T-cell (primary cell): ENCODE data around the gene TANGO2. TPM values are rescaled to one million over a fixed set of nuclear protein-coding genes. Genes with fewer than 3 reads are reported as not detected.

Experiments
- ATAC-seq, 4 experiments: fragments of 200-7000 bp in 3 of 4; fragments of 150-1000 bp in 1 of 4; cut with Tn5 transposase; replicated peaks in 1 of 4; 1 replicate in 3 of 4; 2 replicates in 1 of 4; pipeline ENCODE4 v1.10.0; 2021; ENCODE audit warnings: moderate library complexity in 3 of 4, mild to moderate bottlenecking in 2 of 4, moderate number of reproducible peaks in 1 of 4
- CTCF ChIA-PET, 2 donors: fragments of 300-600 bp; sonication (Branson Sonifier 250); formaldehyde crosslinking; loops; one replicate each; lab custom pipeline; 2022; ENCODE audit warnings: antibody characterized with exemption in 2 of 2; lab: Charles Lee
- POLR2A ChIA-PET, 2 donors: fragments of 300-600 bp; sonication (Branson Sonifier 250); formaldehyde crosslinking; loops; one replicate each; lab custom pipeline; 2022; ENCODE audit warnings: antibody characterized with exemption in 2 of 2; lab: Charles Lee
- DNase-seq, 35 experiments: peaks; one replicate each; pipeline versions ENCODE4 v3.0.0 to v3.0.0-alpha.2; 2013 to 2023
- H3K27ac ChIP-seq: one replicate; pipeline ENCODE4 v1.5.1; 2013; ENCODE audit warnings: low read length
- H3K27me3 ChIP-seq, 2 experiments: replicated peaks in 1 of 2; 1 replicate in 1 of 2; 2 replicates in 1 of 2; pipeline versions ENCODE4 v1.6.1 to v1.7.0; 2013; ENCODE audit warnings: low read length in 1 of 2, mixed read lengths in 1 of 2; ENCODE audit not compliant: control insufficient read depth in 2 of 2, insufficient read depth in 2 of 2; ENCODE audit errors: extremely low read depth in 1 of 2
- H3K36me3 ChIP-seq, 2 donors: 1 replicate in 1 of 2; 2 replicates in 1 of 2; pipeline versions ENCODE4 v1.6.1 to v1.7.0; 2013; ENCODE audit warnings: low read length in 1 of 2; ENCODE audit not compliant: control insufficient read depth in 2 of 2, insufficient read depth in 1 of 2; ENCODE audit errors: extremely low read depth in 1 of 2
- H3K4me1 ChIP-seq, 2 experiments: 1 replicate in 1 of 2; 2 replicates in 1 of 2; pipeline versions ENCODE4 v1.6.1 to v1.7.0; 2013; ENCODE audit warnings: low read length in 2 of 2, mixed read lengths in 1 of 2; ENCODE audit not compliant: insufficient read depth in 2 of 2, control insufficient read depth in 1 of 2; ENCODE audit errors: extremely low read depth in 1 of 2
- H3K4me3 ChIP-seq, 2 donors: 1 replicate in 1 of 2; 2 replicates in 1 of 2; pipeline versions ENCODE4 v1.5.1 to v1.7.0; 2013; ENCODE audit warnings: mild to moderate bottlenecking in 2 of 2, low read length in 1 of 2, moderate library complexity in 1 of 2; ENCODE audit not compliant: control insufficient read depth in 1 of 2; ENCODE audit errors: extremely low read depth in 1 of 2
- H3K9me3 ChIP-seq: 2 replicates; pipeline ENCODE4 v1.7.0; 2013
- H3K27ac Mint-ChIP-seq, 2 donors: one replicate each; pipeline ENCODE4 v1.8.0; 2020 to 2021; ENCODE audit warnings: mild to moderate bottlenecking in 2 of 2, mixed read lengths in 2 of 2
- H3K27me3 Mint-ChIP-seq, 2 donors: one replicate each; pipeline ENCODE4 v1.8.0; 2021 to 2022; ENCODE audit warnings: mixed read lengths in 2 of 2
- H3K36me3 Mint-ChIP-seq: one replicate; pipeline ENCODE4 v1.8.0; 2021; ENCODE audit warnings: mixed read lengths
- H3K4me1 Mint-ChIP-seq, 3 donors: one replicate each; pipeline ENCODE4 v1.8.0; 2020 to 2022; ENCODE audit warnings: mixed read lengths in 3 of 3, mild to moderate bottlenecking in 1 of 3
- H3K4me3 Mint-ChIP-seq, 3 donors: one replicate each; pipeline ENCODE4 v1.8.0; 2020 to 2022; ENCODE audit warnings: mild to moderate bottlenecking in 3 of 3, mixed read lengths in 3 of 3, moderate library complexity in 3 of 3
- H3K9me3 Mint-ChIP-seq, 3 donors: one replicate each; pipeline ENCODE4 v1.8.0; 2020 to 2022; ENCODE audit warnings: mixed read lengths in 3 of 3
- WGBS: methylation state at CpG from one replicate; pipeline ENCODE4 v1.1.5; 2013; ENCODE audit warnings: missing lambda C conversion rate; ENCODE audit not compliant: insufficient coverage; 5-methylcytosine and 5-hydroxymethylcytosine counted together
- total RNA-seq, 35 experiments: library from RNA in 6 of 35; stranded (reverse) in 6 of 35; fragments of 120-200 nt in 1 of 35; gene quantifications; one replicate each; pipeline versions ENCODE4 v1.2.1 to v1.2.4 and lab custom pipeline; 2013 to 2026

TANGO2 gene
- total RNA-seq, 5 donors from 2014 or later (not counting 1 experiment from before 2014, with no cell fraction given) = 29.9 to 48.4 (median 43.7) TPM

DNA sequence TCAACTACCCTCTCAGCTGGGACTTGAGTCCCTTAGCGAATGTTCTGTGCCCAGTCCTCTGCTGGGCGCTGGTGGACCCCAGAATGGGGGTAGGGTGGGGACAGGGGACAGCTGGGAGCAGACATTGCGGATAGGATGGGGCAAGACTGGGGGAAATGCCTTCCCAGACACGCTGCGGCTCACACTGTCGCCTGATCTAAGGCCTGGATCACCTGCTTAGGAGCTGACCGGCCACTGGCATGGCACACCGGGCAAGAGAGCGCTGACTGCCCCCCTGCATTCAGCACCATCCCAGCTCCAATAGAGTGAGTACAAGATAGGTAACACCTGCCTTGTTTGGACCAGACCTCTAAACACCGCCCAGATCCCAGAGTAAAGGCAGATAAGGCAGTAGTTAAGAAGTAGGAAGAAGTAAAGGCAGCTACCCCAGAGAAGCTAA is 5.7 kb upstream of the TANGO2 start:
- H3K9me3 Mint-ChIP-seq = no peaks in the 10 kb centered on the region
- WGBS = 88% methylated on average over 7 of the region's 10 CpGs
- no peaks in the 10 kb centered on the region for H3K9me3 ChIP-seq
- H3K27me3 Mint-ChIP-seq = peaks cover 0 to 2% of the 10 kb centered on the region in 2 donors
- ATAC-seq = no peak
- POLR2A ChIA-PET = no interaction called here
- no peak overlapping the region for H3K27ac Mint-ChIP-seq
- no peak for DNase-seq
- H3K4me3 ChIP-seq = no peak overlapping the region
- H3K4me3 Mint-ChIP-seq = peak overlapping the region; percentile 56 to 69 (median 67)
- CTCF ChIA-PET = no interaction called here
- no peaks in the 10 kb centered on the region for H3K36me3 ChIP-seq
- H3K27me3 ChIP-seq = peaks cover 0 to 40% of the 10 kb centered on the region in 2 experiments
- peaks cover 3 to 14% of the 10 kb centered on the region in 2 experiments for H3K4me1 ChIP-seq
- H3K36me3 Mint-ChIP-seq = no peaks in the 10 kb centered on the region
- H3K27ac ChIP-seq = no peak overlapping the region
- peaks cover under 1 to 16% (median 5%) of the 10 kb centered on the region in 3 donors for H3K4me1 Mint-ChIP-seq

DNA sequence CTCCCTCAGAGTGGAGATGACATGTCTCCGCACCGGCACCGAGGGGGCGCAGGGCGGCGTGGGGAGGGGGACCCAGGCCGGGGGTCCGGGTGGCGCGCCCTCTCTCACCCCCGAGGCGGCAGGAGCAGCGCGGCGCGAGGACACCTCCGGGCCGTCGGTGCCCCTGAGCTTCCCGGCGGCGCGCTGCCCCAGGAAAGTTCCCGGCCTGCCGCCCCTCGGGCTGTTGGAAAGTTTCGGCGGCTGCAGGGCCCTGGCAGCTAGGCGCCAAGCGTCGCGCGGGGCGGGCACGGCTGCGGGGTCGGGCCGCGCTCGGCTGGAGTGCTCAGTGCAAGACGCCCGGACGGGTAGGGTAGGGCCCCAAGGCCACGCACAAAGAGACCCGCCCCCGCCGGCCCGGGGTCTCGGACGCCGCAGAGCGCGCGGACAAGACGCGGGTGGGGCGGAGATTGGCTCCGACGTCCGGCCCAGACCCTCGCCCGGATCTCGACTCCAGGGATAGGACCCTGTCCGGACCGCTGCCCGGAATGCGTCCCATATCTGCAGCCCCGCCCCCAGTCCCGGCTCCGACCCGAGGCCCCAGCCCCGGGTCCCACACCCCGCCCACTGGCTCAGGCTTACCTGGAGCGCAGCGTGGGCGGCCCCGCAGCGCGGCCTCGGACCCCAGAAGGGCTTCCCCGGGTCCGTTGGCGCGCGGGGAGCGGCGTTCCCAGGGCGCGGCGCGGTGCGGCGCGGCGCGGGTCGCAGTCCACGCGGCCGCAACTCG is 4.8 kb upstream of the TANGO2 start:
- Histone ChIP-seq H3K27ac (no peak overlapping the region), H3K36me3 (no peaks in the 10 kb centered on the region), H3K27me3 (peaks cover 0 to 34% of the 10 kb centered on the region in 2 experiments), H3K4me3 (peak overlapping the region; percentile 39 to 81), H3K9me3 (no peaks in the 10 kb centered on the region), H3K4me1 (peaks cover 3 to 20% of the 10 kb centered on the region in 2 experiments)
- ChIA-PET POLR2A (no interaction called here), CTCF (no interaction called here)
- H3K4me1 Mint-ChIP-seq = peaks cover 5 to 20% (median 9%) of the 10 kb centered on the region in 3 donors
- peak overlapping the region in 2 of 3 donors; percentile 69 to 81 for H3K4me3 Mint-ChIP-seq
- DNase-seq (peak in 12 of 35 experiments; percentile 8 to 41 (median 19)), ATAC-seq (peak in 2 of 4 experiments; percentile 1 to 14)
- H3K9me3 Mint-ChIP-seq = no peaks in the 10 kb centered on the region
- no peak overlapping the region for H3K27ac Mint-ChIP-seq
- H3K27me3 Mint-ChIP-seq = peaks cover 0 to 2% of the 10 kb centered on the region in 2 donors
- WGBS = 4% methylated on average over 101 of the region's 101 CpGs
- no peaks in the 10 kb centered on the region for H3K36me3 Mint-ChIP-seq

DNA sequence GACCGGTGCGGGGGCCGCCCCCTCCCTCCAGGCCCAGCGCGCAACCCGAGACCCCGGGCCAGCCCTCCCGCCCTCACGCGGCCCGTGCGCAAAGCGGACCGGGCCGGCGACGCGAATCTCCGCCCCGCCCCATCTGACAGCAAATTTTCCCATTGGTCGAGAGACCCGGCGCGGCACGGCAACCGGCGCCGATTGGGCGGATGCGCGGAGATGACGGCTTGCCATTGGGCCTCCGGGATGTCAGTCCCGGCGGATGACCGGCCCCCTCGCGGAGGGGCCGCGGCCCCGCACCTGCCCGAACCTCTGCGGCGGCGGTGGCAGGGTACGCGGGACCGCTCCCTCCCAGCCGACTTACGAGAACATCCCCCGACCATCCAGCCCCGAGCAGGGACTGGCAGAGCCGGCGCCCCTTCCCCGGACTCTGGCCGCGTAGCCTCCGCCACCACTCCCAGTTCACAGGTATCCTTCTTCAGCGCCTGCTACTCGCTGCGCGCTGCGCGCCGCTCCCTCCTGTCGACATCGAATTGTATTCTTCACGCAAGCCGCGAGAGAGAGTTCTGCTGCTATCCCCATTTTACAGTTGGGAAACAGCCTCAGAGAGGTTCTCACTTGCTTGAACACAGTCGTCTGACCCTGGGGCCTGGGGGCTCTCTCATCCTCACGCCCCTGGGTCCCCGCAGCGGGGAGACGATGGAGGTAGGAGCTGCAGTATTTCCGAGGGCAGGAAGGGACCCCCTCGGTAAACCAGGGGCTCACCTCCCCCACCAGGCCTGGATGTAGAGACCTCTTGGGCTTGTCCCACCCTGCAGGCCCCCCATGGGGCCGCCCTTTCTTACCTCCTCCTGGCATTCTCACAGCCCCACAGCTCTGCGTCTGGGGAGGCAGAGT is 3.9 kb upstream of the TANGO2 start, which contains the start of gene ARVCF:
TSS of gene ARVCF (minus strand) at position 90 of the 888 bp plus-strand sequence. CDS start 26,029 bp downstream, outside the sequence.
- H3K4me1 Mint-ChIP-seq = peaks cover 10 to 25% (median 13%) of the 10 kb centered on the region in 3 donors
- no peak within 1 kb of the TSS for H3K27ac ChIP-seq
- H3K27ac Mint-ChIP-seq = no peak within 1 kb of the TSS
- H3K4me1 ChIP-seq = peaks cover 5 to 28% of the 10 kb centered on the region in 2 experiments
- peak within 1 kb of the TSS; percentile 81 to 88 (median 82) for H3K4me3 Mint-ChIP-seq
- H3K27me3 Mint-ChIP-seq = peaks cover 0 to 2% of the 10 kb centered on the region in 2 donors
- no peaks in the 10 kb centered on the region for H3K36me3 Mint-ChIP-seq
- ChIA-PET POLR2A (no interaction called here), CTCF (no interaction called here)
- H3K27me3 ChIP-seq = peaks cover 0 to 34% of the 10 kb centered on the region in 2 experiments
- DNase-seq = peak; percentile 71 to 96 (median 87)
- H3K36me3 ChIP-seq = no peaks in the 10 kb centered on the region
- no peaks in the 10 kb centered on the region for H3K9me3 ChIP-seq
- WGBS = 1% methylated on average over 66 of the region's 79 CpGs
- H3K9me3 Mint-ChIP-seq = no peaks in the 10 kb centered on the region
- peak within 1 kb of the TSS; percentile 72 to 81 for H3K4me3 ChIP-seq
- ATAC-seq = peak; percentile 70 to 75 (median 70)

DNA sequence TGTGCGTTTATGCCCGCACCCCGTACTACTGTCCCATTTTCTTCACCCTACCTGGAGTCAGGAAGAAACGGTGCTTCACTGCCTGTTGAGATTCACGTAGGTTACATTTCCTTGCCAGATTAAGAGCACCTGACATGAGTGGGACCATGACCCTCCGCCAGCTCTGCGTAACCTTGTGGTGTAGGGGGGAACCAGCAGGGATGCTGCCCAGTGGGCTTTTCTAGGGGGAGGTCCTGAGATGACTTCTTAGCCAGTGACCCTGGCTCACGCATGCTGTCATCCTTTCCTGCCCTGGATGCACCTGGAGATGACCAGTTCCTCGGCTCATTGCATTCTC is 3.3 kb upstream of the TANGO2 start:
- no CpG with 5 or more reads among the region's 9 CpGs for WGBS
- Histone ChIP-seq H3K4me3 (peak overlapping the region; percentile 72 to 81), H3K9me3 (no peaks in the 10 kb centered on the region), H3K27me3 (peaks cover 0 to 34% of the 10 kb centered on the region in 2 experiments), H3K36me3 (no peaks in the 10 kb centered on the region), H3K4me1 (peaks cover 8 to 34% of the 10 kb centered on the region in 2 experiments), H3K27ac (no peak overlapping the region)
- POLR2A ChIA-PET = no interaction called here
- CTCF ChIA-PET = no interaction called here
- no peaks in the 10 kb centered on the region for H3K9me3 Mint-ChIP-seq
- H3K4me1 Mint-ChIP-seq = peaks cover 16 to 29% (median 19%) of the 10 kb centered on the region in 3 donors
- no peaks in the 10 kb centered on the region for H3K27me3 Mint-ChIP-seq
- no peak for DNase-seq
- no peak for ATAC-seq
- no peak overlapping the region for H3K27ac Mint-ChIP-seq
- H3K4me3 Mint-ChIP-seq = peak overlapping the region; percentile 81 to 88 (median 82)
- H3K36me3 Mint-ChIP-seq = no peaks in the 10 kb centered on the region

DNA sequence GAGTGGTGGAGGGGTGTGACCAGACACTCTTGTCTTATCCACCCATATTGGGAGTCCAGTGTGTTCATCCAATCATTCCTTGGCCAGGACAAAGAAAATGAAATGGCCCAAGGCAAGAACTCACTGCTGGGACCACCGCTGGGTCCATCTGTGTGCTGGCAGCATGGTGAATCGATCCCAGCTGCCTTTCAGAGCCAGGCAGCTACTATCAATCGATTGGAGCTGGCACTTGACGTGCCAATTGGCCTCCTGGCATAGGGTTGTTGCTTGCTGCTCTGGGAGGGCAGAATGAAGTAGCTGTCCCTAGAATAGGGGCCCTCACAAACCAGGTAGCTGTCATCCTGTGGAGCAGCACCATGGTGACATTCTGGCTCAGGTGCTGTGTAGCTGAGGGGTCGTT is 2.9 kb upstream of the TANGO2 start:
- H3K9me3 ChIP-seq = no peaks in the 10 kb centered on the region
- WGBS = 87% methylated on average over 4 of the region's 5 CpGs
- CTCF ChIA-PET = no interaction called here
- H3K36me3 Mint-ChIP-seq = no peaks in the 10 kb centered on the region
- peaks cover 9 to 38% of the 10 kb centered on the region in 2 experiments for H3K4me1 ChIP-seq
- H3K27me3 ChIP-seq = peaks cover 0 to 34% of the 10 kb centered on the region in 2 experiments
- peaks cover 19 to 32% (median 23%) of the 10 kb centered on the region in 3 donors for H3K4me1 Mint-ChIP-seq
- H3K36me3 ChIP-seq = no peaks in the 10 kb centered on the region
- H3K4me3 ChIP-seq = no peak overlapping the region
- H3K27ac ChIP-seq = no peak overlapping the region
- POLR2A ChIA-PET = no interaction called here
- no peaks in the 10 kb centered on the region for H3K9me3 Mint-ChIP-seq
- H3K4me3 Mint-ChIP-seq = peak overlapping the region; percentile 81 to 88 (median 82)
- DNase-seq = no peak
- H3K27me3 Mint-ChIP-seq = no peaks in the 10 kb centered on the region
- H3K27ac Mint-ChIP-seq = no peak overlapping the region
- no peak for ATAC-seq
